Suppressor macrophage (primary cell): ENCODE results near the gene SNAP47.

Experiments
- DNase-seq, 4 experiments: peaks; one replicate each; pipeline ENCODE4 v3.0.0-alpha.2; 2020 to 2022

Gene SNAP47

DNA sequence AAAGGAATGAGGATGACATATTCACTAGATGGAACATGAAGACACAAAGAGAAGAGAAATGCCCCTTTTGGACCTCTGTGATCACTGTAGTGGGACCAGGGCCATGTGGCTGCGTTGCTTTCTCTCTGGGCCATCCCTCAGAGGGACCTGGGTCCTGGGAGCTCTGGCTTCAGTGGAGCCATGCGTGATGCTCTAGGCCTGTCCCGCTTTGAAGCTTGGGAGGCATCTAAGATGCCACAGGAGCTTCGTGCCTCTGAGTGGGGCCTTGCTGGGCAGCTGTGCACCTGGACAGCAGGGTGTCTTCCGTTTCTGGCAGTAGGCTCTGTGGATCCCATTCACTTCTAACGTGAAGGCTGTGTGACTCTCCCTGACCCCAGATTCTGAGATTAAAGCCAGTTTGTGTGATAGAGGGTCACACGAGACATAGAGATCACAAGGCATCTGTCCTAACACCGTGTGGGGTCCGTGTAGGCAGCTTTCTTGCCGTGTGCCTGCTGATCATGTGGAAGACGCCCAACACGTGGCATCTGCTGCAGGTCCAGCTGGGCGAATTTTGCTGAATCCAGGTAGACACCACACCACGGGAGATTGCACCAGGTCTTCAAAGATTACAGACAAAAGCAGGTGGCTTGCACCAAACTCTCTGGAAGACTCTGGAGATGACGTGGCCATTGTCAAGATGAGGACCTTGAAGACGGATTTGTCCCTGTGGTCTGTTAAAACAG lies 63.0 kb downstream of the SNAP47 start:
- DNase-seq: no peak

DNA sequence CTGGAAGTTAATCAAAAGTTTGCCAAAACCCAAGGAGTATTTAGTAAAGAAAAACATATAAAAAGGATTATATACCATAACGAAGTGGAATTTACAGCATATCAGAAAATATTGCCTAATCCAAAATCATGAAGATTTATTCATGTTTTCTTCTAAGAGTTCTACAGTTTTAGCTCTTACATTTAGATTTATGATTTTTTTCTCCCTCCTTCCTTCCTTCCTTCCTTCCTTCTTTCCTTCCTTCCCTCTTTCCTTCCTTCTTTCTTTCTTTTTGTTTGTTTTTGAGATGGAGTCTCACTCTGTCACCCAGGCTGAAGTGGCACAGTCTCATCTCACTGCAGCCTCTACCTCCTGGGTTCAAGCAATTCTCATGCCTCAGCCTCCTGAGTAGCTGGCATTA lies 64.5 kb downstream of the SNAP47 start:
- DNase-seq: no peak

DNA sequence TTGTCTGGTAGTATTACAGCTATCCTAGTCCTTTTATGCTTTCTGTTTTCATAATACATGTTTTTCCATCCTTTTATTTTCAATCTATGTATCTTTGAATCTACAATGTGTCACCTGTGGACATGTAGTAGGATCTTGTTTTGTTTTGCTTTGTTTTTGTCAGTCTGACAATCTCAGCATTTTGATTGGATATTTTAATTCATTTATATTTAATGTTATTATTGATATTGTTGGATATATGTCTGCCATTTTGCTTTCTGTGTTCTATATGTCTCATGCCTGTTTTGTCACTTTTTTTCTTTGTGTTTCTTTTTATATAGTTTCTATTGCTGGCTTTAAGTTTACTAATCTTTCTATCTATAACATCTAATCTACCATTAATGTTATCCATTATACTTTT lies 68.7 kb downstream of the SNAP47 start:
- no peak for DNase-seq

DNA sequence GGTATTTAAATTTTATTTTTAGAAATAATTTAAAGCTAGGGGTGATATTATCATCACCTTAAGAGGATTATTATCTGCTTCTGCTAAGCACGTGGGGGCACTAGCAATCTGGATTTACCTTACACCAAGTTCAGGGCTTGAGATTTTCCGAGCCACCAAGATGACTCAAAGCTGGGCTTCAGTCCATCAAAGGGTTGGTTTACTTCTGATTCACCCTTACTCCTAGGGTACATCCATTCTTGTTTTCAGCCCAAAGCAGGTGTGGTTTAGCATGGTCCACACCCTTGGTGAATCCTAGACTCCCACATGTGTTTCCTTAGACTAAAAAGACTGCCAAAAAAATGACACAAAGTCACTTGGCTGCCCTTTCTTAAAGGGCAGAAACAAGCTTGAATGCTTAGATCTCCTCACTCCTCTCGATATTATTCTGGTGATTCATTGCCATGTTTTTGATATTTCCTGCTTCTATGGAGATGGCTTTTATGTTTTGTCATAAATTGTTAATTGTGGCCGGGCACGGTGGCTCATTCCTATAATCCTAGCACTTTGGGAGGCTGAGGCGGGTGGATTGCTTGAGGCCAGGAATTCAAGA lies 70.5 kb downstream of the SNAP47 start:
- DNase-seq: no peak

DNA sequence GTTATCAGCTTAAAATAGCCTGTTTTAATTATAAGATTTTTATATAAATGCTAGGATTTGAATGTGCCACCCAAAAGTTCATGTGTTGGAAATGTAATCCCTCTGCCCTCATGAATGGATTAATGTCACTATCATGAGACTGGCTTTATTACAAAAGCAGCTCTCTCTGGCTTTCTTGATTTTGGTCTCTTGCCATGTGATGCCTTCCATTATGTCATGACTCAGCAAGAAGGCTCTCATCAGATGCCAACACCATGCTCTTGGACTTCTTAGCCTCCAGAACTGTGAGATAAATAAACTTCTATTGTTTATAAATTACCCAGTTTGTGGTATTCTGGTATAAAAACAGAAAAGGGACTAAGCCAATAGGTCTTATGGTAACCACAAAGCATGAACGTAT lies 73.3 kb downstream of the SNAP47 start:
- DNase-seq: no peak

DNA sequence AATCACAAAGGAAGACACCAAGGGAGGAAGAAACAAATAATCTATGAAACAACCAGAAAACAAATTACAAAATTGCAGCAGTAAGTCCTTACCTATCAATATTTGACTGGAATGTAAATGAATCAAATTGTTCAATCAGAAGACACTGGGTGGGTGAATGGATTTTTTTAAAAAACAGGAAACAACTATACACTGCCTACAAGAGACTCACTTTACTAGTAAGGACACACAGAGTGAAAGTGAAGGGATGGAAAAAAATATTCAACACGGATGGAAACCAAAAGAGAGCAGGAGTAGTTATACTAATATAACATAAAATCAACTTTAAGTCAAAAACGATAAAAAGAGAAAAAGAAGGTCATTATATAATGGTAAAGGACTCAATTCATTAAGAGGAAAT lies 73.8 kb downstream of the SNAP47 start:
- no peak for DNase-seq

DNA sequence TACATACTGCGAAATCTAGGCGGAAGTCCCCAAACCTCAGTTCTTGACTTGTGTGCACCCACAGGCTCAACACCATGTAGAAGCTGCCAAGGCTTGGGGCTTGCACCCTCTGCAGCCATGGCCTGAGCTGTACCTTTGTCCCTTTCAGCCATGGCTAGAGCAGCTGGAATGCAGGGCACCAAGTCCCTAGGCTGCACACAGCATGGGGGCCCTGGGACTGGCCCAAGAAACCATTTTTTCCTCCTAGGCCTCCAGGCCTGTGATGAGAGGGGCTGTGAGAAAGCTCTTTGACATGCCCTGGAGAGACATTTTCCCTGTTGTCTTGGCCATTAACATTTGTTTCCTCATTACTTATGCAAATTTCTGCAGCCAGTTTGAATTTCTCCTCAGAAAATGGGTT lies 78.7 kb downstream of the SNAP47 start:
- no peak for DNase-seq

DNA sequence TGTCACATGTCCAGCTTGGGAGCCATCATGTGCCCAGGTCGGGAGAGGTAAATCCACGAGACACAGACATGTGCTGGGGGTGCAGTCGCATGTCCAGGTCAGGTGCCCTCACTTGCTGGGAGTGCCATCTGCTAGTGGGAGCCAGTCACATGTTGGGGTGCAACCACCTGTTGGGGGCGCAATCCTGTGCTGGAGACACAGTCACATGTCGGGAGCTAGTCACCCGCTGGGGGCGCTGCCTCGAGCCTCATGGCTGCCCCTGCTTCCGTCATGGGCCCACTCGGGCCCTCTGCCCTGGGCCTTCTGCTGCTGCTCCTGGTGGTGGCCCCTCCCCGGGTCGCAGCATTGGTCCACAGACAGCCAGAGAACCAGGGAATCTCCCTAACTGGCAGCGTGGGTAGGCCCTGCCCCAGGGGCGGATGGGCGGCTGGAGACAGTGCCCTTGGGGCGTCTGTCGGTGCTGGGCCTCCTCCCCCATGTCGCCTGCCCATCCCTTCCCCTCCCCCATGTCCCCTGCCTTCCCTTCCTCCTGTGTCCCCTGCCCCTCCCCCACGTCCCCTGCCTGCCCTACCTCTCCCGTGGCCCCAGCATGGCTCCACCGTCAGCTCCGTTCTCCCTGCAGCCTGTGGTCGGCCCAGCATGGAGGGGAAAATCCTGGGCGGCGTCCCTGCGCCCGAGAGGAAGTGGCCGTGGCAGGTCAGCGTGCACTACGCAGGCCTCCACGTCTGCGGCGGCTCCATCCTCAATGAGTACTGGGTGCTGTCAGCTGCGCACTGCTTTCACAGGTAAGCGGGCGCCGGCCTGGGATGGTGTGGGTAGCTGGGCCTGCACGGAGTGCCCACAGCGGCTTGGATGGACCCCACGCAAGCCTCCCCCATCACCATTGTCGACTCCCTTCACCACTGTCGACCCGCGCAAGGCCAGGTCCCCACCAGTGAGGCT lies 80.5 kb downstream of the SNAP47 start, which contains the start of gene PRSS38:
Gene PRSS38 (plus strand): TSS at position 208 of the 942 bp plus-strand sequence. CDS start 42 bp downstream, at position 250.
- no peak for DNase-seq

DNA sequence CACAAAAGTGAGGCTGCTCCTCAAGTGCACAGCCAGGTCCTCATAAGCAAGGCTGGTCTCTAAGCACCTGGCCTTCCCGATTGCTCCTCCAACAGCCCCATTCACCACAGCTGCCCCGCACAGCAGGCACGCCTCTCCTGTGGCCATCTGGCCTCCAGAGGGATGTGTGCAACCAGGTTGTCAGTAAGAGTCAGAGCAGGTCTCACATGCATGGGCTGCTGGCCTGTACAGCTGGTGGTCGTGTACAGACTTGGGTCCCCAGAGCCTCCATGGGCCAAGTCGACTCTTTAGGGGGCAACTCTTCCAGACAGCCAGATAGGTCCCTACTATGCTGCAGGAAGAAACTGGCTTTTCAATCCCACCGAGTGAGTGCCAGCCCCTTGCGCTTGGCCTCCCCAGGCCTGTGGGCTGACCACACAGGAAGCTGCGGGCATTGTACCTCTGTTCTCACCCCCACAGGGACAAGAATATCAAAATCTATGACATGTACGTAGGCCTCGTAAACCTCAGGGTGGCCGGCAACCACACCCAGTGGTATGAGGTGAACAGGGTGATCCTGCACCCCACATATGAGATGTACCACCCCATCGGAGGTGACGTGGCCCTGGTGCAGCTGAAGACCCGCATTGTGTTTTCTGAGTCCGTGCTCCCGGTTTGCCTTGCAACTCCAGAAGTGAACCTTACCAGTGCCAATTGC lies 81.7 kb downstream of the SNAP47 start:
- no peak for DNase-seq

DNA sequence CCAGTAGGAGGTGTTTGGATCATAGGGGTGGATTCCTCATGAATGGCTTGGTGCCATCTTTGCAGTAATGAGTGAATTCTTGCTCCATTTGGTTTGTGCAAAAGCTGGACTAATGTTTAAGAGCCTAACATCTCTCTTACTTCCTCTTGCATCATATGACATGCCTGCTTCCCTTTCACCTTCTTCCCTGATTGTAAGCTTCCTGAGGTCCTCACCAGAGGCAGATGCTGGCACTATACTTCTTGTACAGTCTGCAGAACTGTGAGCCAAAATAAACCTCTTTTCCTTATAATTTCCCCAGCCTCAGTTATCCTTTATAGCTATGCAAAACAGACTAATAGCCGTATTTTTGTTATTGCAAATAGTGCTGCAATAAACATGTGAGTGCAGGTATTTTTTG lies 88.3 kb downstream of the SNAP47 start:
- DNase-seq: no peak

DNA sequence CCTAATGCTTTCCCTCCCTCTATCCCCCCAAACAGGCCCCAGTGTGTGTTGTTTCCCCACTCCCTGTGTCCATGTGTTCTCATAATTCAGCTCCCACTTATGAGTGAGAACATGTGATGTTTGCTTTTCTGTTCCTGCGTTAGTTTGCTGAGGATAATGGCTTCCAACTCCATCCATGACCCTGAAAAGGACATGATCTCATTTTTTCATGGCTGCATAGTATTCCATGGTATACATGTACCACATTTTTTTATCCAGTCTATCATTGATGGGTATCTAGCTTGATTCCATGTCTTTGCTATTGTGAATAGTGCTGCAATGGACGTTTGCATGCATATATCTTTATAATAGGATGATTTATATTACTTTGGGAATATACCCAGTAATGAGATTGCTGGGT lies 89.0 kb downstream of the SNAP47 start:
- DNase-seq: no peak

DNA sequence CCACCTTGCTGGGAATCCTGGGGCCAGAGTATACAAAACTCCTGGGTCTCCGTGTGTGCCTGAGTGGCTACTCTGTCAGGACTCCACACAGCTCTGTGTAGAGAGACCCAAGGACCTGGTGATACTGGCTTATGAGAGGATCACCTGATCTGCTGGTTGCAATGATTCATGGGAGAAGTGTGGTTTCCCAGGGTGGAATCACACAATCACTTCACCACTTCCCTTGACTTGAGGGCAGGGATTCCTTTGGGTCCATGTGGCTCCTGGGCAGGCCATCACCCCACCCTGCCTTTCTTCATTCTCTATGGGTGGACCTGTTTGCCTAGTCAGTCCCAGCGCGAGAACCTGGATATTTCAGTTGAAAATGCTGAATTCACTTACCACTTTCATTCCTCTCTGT lies 93.6 kb downstream of the SNAP47 start:
- no peak for DNase-seq
